NCI-H187 treated with DMSO at 0.1 percent for 48 hours (cell line): ENCODE measurements around the gene PRR30.

Experiments used
- DNase-seq: peaks from one replicate; lab custom pipeline; 2025; lab: John Stamatoyannopoulos, UW

The PRR30 gene

GRCh38 chr2:27154488-27154887 is 15.3 kb upstream of the PRR30 start:
- no peak for DNase-seq

GRCh38 chr2:27152796-27153464 is 13.7 kb upstream of the PRR30 start:
- DNase-seq: peak; percentile 62

GRCh38 chr2:27152102-27152795 is 13.0 kb upstream of the PRR30 start:
- no peak for DNase-seq

- DNase-seq: no peak
Measured at GRCh38 chr2:27150639-27151230, 11.5 kb upstream of the PRR30 start.

- DNase-seq: no peak
Measured at GRCh38 chr2:27149570-27150405, 10.6 kb upstream of the PRR30 start.

GRCh38 chr2:27148801-27149439 is 9.7 kb upstream of the PRR30 start, which contains the start of gene TCF23:
Gene TCF23 (plus strand): TSS chr2:27149004. CDS start chr2:27149134, 130 bp downstream.
- no peak for DNase-seq

- no peak for DNase-seq
Measured at GRCh38 chr2:27147935-27148334, 8.7 kb upstream of the PRR30 start.

- DNase-seq: no peak
Measured at GRCh38 chr2:27145682-27146081, 6.5 kb upstream of the PRR30 start.

- no peak for DNase-seq
Measured at GRCh38 chr2:27143285-27143684, 4.1 kb upstream of the PRR30 start.

- no peak for DNase-seq
Measured at GRCh38 chr2:27138111-27138510, 1.1 kb downstream of the PRR30 start.

- no peak for DNase-seq
Measured at GRCh38 chr2:27137322-27137935, 1.8 kb downstream of the PRR30 start.

GRCh38 chr2:27136751-27137150 is 2.5 kb downstream of the PRR30 start:
- DNase-seq: no peak

GRCh38 chr2:27135478-27135955 is 3.7 kb downstream of the PRR30 start:
- DNase-seq: no peak

- DNase-seq: no peak
Measured at GRCh38 chr2:27134781-27135477, 4.3 kb downstream of the PRR30 start.

- peak; percentile 72 for DNase-seq
Measured at GRCh38 chr2:27133905-27134780, 5.1 kb downstream of the PRR30 start, which contains the start of gene PREB. Gene PREB (minus strand): TSS chr2:27134636. CDS start chr2:27134421, 215 bp downstream.

GRCh38 chr2:27133195-27133875 is 5.9 kb downstream of the PRR30 start:
- no peak for DNase-seq

GRCh38 chr2:27131429-27131828 is 7.8 kb downstream of the PRR30 start:
- DNase-seq: no peak

- no peak for DNase-seq
Measured at GRCh38 chr2:27130396-27130795, 8.8 kb downstream of the PRR30 start.
